NT2/D1 (cell line): ENCODE results near the gene SLC13A3.

ENCODE experiments used
- YY1 ChIP-seq: IDR thresholded peaks from 2 replicates; pipeline ENCODE4 v1.6.1; 2011; ENCODE audit not compliant: insufficient read length, insufficient read depth
- ZNF274 ChIP-seq: IDR thresholded peaks from 2 replicates; pipeline ENCODE4 v1.6.1; 2011; ENCODE audit warnings: mild to moderate bottlenecking, low read depth, low read length

DNA sequence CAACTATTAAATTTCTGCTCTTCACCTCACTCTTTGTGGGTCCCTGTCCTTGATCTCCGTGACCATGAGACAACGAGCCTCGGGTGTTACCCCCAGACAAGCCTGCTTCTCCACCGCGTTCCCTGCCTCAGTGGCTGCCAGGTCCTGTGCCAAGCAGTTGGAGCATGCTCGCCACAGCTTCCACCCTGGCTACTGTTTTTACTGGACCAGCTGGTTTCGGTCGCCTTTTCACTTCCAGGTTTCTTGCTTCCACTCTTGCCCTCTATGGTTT, 32.3 kb upstream of the SLC13A3 start:
- no peak for TF ChIP-seq YY1
- no peak for TF ChIP-seq ZNF274
